Activated T-helper 1 cell treated with anti-CD3 and anti-CD28 coated beads, Interleukin-12 subunit alpha, Interleukin-12 subunit beta, Interleukin-2, Interleukin-4 antibody, amounts not matched to agents 30 ng/mL and 10 ng/mL and 1 ng/mL, durations not matched to agents 14 hours and 24 hours and 36 hours (primary cell): ENCODE results near the gene BCL3. TPM values are rescaled to one million over a fixed set of nuclear protein-coding genes. Genes with fewer than 3 reads are reported as not detected.

Experiments used
- DNase-seq: peaks from one replicate; pipeline ENCODE4 v3.0.0; 2021; ENCODE audit warnings: low spot score
- H3K27ac Mint-ChIP-seq: one replicate; pipeline ENCODE4 v1.8.0; 2021; ENCODE audit warnings: mild to moderate bottlenecking, mixed read lengths
- H3K27me3 Mint-ChIP-seq: one replicate; pipeline ENCODE4 v1.8.0; 2022; ENCODE audit warnings: mild to moderate bottlenecking, moderate library complexity, mixed read lengths; ENCODE audit not compliant: insufficient read depth
- H3K36me3 Mint-ChIP-seq: one replicate; pipeline ENCODE4 v1.8.0; 2021; ENCODE audit warnings: low read depth, mixed read lengths
- H3K4me1 Mint-ChIP-seq: one replicate; pipeline ENCODE4 v1.8.0; 2021; ENCODE audit warnings: low read depth, mixed read lengths
- H3K4me3 Mint-ChIP-seq: one replicate; pipeline ENCODE4 v1.8.0; 2021; ENCODE audit warnings: mild to moderate bottlenecking, moderate library complexity, mixed read lengths
- H3K9me3 Mint-ChIP-seq: one replicate; pipeline ENCODE4 v1.8.0; 2021; ENCODE audit warnings: mixed read lengths
- intact Hi-C: fragments of 100-400 bp; cut with micrococcal nuclease; formaldehyde crosslinking; loops from one replicate; pipeline ENCODE4 v1.15.1; 2024
- total RNA-seq: library from RNA; stranded (reverse); gene quantifications from 2 replicates; pipeline ENCODE4 v1.2.3, GENCODE V29; 2022

BCL3 gene
- total RNA-seq, 1 donor from 2014 or later: 67.2 TPM

DNA sequence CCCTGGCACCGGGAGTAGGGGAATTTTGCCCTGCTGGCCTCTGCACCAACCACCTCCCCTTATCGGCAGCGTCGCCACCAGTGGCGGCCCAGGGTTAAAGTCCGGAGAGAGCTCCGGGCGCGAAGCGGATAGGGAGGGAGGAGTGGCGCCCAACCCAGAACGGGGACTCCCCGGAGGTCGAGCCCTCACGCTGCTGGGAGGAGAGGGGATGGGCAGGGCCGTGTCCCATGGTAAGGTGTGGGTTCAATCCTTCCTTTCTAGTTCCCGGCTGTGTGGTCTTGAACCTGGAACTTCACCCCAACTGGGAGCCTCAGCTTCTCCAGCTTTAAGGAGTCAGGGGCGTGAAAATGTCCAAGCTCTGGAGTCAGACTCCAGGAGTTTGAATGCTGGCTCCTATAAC lies 23.3 kb upstream of the BCL3 start:
- Mint-ChIP-seq H3K4me3 (peak overlapping the region; percentile 56), H3K27ac (no peak overlapping the region), H3K4me1 (peaks cover 58% of the 10 kb centered on the region), H3K36me3 (no peaks in the 10 kb centered on the region), H3K27me3 (no peaks in the 10 kb centered on the region), H3K9me3 (no peaks in the 10 kb centered on the region)
- no peak for DNase-seq
- intact Hi-C loops: loop anchor here (2.0 kb wide), 1 partner anchor 70 kb away; no protein-coding TSS in a partner anchor

DNA sequence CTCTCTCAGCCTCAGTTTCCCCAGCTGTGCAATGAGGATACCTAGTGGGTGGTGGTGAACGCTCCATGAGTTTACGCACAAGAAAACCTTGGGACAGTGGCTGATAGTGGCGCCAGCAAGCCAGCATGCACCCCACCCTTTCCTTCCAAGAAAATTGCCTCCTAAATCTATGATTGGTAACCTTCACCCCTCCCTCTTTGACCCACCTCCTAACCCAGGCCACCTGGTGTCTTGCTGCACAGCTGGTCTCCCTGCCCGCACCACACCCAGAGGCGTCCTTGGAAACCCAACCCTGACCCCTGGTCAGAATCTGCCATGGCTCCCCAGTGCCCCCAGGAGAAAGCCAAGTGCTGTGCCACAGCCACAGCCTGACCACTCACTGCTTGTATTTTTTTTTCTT lies 22.8 kb upstream of the BCL3 start:
- Mint-ChIP-seq H3K4me1 (peaks cover 57% of the 10 kb centered on the region), H3K36me3 (no peaks in the 10 kb centered on the region), H3K27ac (no peak overlapping the region), H3K4me3 (peak overlapping the region; percentile 56), H3K9me3 (no peaks in the 10 kb centered on the region), H3K27me3 (no peaks in the 10 kb centered on the region)
- DNase-seq: no peak
- intact Hi-C loops: loop anchor here (2.0 kb wide), 1 partner anchor 71 kb away; no protein-coding TSS in a partner anchor

DNA sequence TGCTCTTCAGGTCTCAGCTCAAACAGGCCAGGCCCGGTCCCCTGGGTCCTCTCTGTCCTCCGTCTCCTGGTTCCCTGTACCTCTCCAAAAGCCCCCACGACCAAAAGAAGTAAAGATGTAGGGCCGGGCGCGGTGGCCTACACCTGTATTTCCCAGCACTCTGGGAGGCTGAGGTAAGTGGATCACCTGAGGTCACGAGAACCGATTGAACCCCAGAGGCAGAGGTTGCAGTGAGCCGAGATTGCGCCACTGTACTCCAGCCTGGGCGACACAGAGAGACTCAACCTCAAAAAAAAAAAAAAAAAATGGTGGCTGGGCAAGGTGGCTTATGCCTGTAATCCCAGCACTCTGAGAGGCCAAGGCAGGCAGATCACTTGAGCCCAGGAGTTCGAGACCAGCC lies 22.0 kb upstream of the BCL3 start:
- H3K36me3 Mint-ChIP-seq: no peaks in the 10 kb centered on the region
- no peaks in the 10 kb centered on the region for H3K9me3 Mint-ChIP-seq
- H3K4me3 Mint-ChIP-seq: no peak overlapping the region
- no peak for DNase-seq
- intact Hi-C loops: no loop called here
- peaks cover 53% of the 10 kb centered on the region for H3K4me1 Mint-ChIP-seq
- peak overlapping the region; percentile 40 for H3K27ac Mint-ChIP-seq
- H3K27me3 Mint-ChIP-seq: no peaks in the 10 kb centered on the region

DNA sequence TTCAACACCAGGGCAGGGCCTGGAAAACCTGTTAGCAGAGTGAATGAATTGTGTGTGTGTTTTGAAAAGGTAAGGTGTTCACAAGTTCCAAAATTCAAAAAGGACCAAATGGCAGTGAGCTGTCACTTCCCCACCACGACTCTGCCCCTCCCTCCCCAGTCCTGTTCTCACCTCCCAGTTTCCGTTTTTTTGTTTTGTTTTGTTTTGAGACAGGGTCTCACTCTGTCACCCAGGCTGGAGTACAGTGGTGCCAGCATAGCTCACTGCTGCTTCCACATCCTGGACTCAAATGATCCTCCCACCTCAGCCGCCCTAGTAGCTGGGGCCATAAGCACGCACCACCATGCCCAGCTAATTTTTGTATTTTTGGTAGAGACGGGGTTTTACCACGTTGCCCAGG lies 20.3 kb upstream of the BCL3 start:
- intact Hi-C loops: no loop called here
- Mint-ChIP-seq H3K4me1 (peaks cover 36% of the 10 kb centered on the region), H3K36me3 (no peaks in the 10 kb centered on the region), H3K27ac (peak overlapping the region; percentile 46), H3K27me3 (peaks cover 2% of the 10 kb centered on the region), H3K4me3 (peak overlapping the region; percentile 59), H3K9me3 (no peaks in the 10 kb centered on the region)
- no peak for DNase-seq

DNA sequence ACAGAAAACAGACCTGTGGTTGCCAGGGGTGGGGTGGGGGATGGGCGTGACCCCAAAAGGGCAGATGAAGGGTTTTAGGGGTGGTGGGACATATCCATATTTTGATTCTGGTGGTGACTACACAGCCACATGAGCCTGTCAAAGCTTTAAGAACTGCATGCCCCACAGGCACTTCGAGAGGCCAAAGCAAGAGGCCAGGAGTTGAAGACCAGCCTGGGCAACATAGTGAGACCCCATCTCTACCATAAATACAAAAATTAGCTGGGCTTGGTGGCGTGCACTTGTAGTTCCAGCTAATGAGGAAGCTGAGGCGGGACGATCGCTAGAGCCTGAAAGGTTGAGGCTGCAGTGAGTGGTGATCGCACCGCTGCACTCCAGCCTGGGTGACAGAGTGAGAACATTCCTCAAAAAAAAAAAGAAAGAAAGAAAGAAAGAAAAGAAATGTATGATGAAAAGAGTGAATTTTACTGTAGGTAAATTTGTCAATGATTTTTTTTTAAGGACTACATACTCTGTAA lies 18.9 kb upstream of the BCL3 start:
- Mint-ChIP-seq H3K27me3 (peaks cover 2% of the 10 kb centered on the region), H3K4me1 (peaks cover 23% of the 10 kb centered on the region), H3K36me3 (no peaks in the 10 kb centered on the region), H3K4me3 (no peak overlapping the region), H3K9me3 (no peaks in the 10 kb centered on the region), H3K27ac (no peak overlapping the region)
- intact Hi-C loops: no loop called here
- no peak for DNase-seq

DNA sequence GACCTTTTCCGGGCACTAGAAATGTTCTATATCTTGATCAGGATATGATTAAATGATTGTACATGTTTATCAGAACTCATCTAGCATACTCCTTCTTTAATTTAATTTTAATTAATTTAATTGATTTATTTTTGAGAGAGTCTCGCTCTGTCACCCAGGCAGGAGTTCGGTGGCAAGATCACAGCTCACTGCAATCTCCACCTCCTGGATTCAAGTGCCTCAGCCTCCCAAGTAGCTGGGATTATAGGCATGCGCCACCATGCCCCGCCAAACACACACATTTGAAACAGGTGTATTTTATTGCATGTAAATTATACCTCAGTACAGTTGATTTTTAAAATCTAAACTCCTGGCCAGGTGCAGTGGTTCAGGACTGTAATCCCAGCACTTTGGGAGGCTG lies 17.4 kb upstream of the BCL3 start:
- H3K4me1 Mint-ChIP-seq: peaks cover 16% of the 10 kb centered on the region
- no peaks in the 10 kb centered on the region for H3K36me3 Mint-ChIP-seq
- H3K27me3 Mint-ChIP-seq: peaks cover 9% of the 10 kb centered on the region
- no peak for DNase-seq
- intact Hi-C loops: no loop called here
- no peak overlapping the region for H3K4me3 Mint-ChIP-seq
- no peaks in the 10 kb centered on the region for H3K9me3 Mint-ChIP-seq
- no peak overlapping the region for H3K27ac Mint-ChIP-seq

DNA sequence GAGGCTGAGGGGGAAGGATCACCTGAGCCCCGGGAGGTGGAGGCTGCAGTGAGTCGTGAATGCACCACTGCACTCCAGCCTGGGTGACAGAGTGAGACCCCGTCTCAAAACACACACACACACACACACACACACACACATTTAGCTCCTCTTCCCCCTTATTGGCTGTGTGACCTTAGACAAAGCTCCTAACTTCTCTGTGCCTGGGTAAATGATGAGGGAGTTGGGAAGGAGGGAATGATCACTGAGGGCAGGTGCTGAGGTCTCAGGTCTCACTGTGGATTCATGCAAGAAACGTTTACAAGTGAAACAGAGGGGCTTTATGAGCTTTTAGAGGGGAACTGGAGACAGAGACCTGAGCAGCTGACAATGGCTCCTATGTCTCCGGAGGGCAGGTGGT lies 16.9 kb upstream of the BCL3 start:
- no peak for DNase-seq
- H3K4me1 Mint-ChIP-seq: peaks cover 16% of the 10 kb centered on the region
- no peaks in the 10 kb centered on the region for H3K9me3 Mint-ChIP-seq
- intact Hi-C loops: no loop called here
- H3K36me3 Mint-ChIP-seq: no peaks in the 10 kb centered on the region
- no peak overlapping the region for H3K27ac Mint-ChIP-seq
- H3K27me3 Mint-ChIP-seq: peaks cover 9% of the 10 kb centered on the region
- H3K4me3 Mint-ChIP-seq: no peak overlapping the region

DNA sequence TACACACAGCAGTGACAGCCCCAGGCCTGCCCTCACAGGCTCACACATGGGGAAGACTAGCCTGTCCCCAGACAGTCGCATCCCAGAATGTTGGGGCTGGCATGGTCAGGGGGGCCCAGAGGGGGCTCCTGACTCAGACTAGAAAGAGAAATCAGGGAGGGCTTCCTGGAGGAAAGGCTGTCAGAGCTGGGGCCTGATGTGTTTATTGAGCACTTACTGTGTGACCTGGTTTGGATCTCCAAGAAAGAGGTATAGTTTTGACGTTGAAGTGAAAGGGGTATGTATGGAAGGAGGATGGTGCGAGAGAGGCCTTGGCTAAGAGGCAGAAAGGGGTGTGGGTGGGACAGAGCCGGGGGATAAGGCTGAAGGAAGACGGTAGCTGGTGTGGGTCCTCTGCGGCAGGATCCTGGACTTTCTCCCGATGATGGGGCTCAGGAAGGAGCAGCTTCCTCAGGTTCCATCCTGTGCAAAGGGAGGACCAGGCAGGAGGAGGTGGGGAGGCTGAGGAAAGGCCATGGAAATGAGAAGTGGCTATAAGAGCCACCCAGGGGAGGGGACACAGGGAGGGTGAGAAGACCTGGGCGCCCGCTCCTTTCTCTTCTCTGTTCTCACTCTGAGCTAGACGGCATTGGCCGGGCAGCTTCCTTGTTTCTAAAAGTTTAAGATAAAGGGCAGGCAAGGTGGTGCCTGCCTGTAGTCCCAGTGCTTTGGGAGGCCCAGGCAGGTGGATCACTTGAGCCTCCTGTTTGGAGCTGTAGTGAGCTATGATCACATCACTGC lies 16.1 kb upstream of the BCL3 start:
- Mint-ChIP-seq H3K36me3 (no peaks in the 10 kb centered on the region), H3K4me3 (no peak overlapping the region), H3K27ac (no peak overlapping the region), H3K4me1 (peaks cover 20% of the 10 kb centered on the region), H3K9me3 (no peaks in the 10 kb centered on the region), H3K27me3 (peaks cover 9% of the 10 kb centered on the region)
- no peak for DNase-seq
- intact Hi-C loops: no loop called here

DNA sequence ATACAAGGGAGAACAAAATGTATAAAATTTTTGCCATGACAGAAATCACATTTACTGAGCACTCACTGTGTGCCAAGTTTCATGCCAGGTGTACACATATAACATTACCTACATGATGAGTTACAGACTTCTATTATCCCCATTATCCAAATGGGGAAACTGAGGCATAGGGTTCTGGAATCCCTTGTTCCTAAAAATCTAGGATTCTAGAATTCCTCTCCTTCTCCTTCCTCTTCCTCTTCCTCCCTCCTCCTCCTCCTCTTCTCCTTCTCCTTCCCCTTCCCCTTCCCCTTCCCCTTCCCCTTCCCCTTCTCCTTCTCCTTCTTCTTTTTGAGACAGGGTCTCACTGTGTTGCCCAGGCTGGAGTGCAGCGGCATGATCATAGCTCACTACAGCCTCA lies 14.2 kb upstream of the BCL3 start:
- no peaks in the 10 kb centered on the region for H3K36me3 Mint-ChIP-seq
- peaks cover 11% of the 10 kb centered on the region for H3K27me3 Mint-ChIP-seq
- no peak overlapping the region for H3K4me3 Mint-ChIP-seq
- no peak for DNase-seq
- H3K9me3 Mint-ChIP-seq: no peaks in the 10 kb centered on the region
- H3K4me1 Mint-ChIP-seq: peaks cover 10% of the 10 kb centered on the region
- intact Hi-C loops: no loop called here
- H3K27ac Mint-ChIP-seq: no peak overlapping the region

DNA sequence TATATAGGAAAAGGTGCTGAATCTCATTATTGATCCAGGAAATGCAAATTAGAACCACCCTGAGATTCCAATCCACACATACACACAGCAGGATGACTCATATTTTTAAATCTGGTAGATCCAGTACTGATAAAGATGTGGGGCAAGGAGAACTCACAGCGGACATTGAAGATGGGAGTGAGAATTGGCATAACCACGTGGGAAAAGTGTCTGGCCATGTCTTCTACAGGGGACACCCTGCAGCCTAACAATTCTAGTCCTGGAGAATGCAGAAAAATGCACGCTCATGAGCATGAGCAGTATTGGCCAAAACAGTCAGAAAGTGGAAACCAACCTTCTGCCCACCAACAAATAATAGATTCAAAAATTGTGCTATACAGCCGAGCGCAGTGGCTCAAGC lies 13.5 kb upstream of the BCL3 start:
- H3K27ac Mint-ChIP-seq: no peak overlapping the region
- DNase-seq: no peak
- H3K4me3 Mint-ChIP-seq: no peak overlapping the region
- peaks cover 13% of the 10 kb centered on the region for H3K27me3 Mint-ChIP-seq
- H3K4me1 Mint-ChIP-seq: peaks cover 10% of the 10 kb centered on the region
- H3K9me3 Mint-ChIP-seq: no peaks in the 10 kb centered on the region
- intact Hi-C loops: no loop called here
- H3K36me3 Mint-ChIP-seq: no peaks in the 10 kb centered on the region

DNA sequence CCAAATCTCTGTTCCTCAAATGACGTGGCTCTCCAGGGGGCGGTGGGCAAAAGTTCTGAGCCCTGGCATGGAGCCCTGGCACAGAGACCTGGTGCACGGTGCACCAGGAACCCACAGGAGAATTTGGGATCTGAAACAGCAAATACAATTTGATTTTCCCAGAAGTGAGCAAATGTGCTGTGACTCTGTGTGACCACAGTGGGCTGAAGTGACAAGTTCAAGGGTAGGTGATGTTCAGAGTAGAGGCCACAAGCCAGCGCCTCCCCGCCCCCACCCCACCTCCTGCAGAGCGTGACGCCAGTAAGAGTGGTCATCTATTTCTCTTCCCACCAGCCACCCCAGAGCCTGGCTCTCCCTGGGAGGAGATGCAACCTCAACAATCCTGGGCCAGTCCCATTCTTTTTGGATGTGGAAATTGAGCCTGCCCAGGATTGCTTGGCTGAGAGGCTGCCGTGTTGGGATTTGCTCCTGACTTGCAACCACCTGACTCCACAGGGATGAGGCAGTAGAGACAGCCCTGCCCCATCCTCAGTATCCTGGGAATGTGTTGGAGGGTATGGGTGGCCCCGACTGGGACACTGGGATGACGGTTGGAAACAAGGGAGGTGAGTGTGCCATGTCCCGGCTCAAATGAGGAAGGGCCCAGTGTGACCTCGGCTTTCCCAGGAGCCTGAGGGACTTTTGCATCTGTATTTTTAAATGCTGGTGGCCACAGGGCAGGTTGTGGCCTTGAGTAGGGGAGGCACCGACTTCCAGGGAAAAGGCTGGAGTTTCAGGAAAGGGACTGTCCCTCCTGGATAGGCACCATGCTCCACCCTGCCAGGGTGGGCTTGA lies 11.1 kb upstream of the BCL3 start:
- peaks cover 10% of the 10 kb centered on the region for H3K4me1 Mint-ChIP-seq
- no peak overlapping the region for H3K27ac Mint-ChIP-seq
- no peak for DNase-seq
- H3K9me3 Mint-ChIP-seq: no peaks in the 10 kb centered on the region
- H3K4me3 Mint-ChIP-seq: no peak overlapping the region
- H3K36me3 Mint-ChIP-seq: no peaks in the 10 kb centered on the region
- peaks cover 11% of the 10 kb centered on the region for H3K27me3 Mint-ChIP-seq
- intact Hi-C loops: no loop called here

DNA sequence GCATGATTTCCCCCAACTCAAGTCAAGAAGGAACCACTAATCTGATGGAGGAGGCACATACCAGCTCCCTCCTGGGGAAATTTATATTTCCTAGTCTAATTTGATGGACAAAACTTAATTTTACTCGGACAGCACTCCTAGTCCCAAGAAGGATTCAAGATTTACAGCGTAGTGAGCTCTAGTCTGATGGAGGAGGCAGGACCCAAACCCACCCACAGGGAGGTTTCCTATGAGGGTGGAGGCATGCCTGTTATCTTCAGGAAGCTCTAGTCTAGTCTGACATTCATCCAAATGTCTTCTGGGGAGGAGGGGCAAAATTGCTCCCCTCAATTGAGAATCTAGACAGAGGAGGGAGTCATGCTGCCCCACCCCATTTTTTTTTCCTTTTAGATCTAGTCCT lies 10.4 kb upstream of the BCL3 start:
- peaks cover 11% of the 10 kb centered on the region for H3K27me3 Mint-ChIP-seq
- intact Hi-C loops: no loop called here
- DNase-seq: no peak
- no peak overlapping the region for H3K4me3 Mint-ChIP-seq
- H3K27ac Mint-ChIP-seq: no peak overlapping the region
- H3K9me3 Mint-ChIP-seq: no peaks in the 10 kb centered on the region
- H3K4me1 Mint-ChIP-seq: peaks cover 10% of the 10 kb centered on the region
- no peaks in the 10 kb centered on the region for H3K36me3 Mint-ChIP-seq
